Measurements from ENCODE around the gene ATL1.
"Not testable (repeated sequence)": the region's sequence is repeated elsewhere in the genome, so short reads cannot be mapped to it uniquely, and the experiment has no call there.

Gene ATL1

GRCh38 chr14:50600849-50601248 is 40.9 kb downstream of the ATL1 start:
- in situ Hi-C loops (cut with MboI; ENCODE audit: low sequenced_read_pairs): no loop called here

GRCh38 chr14:50601394-50601793 is 41.4 kb downstream of the ATL1 start:
- in situ Hi-C loops (cut with MboI; ENCODE audit: low sequenced_read_pairs): no loop called here

GRCh38 chr14:50602035-50602434 is 42.1 kb downstream of the ATL1 start:
- in situ Hi-C loops (cut with MboI; ENCODE audit: low sequenced_read_pairs): no loop called here

- in situ Hi-C loops (cut with MboI; ENCODE audit: low sequenced_read_pairs): no loop called here
Measured at GRCh38 chr14:50603565-50603964, 43.6 kb downstream of the ATL1 start.

- in situ Hi-C loops (cut with MboI; ENCODE audit: low sequenced_read_pairs): no loop called here
Measured at GRCh38 chr14:50605766-50606165, 45.8 kb downstream of the ATL1 start.

- in situ Hi-C loops (cut with MboI; ENCODE audit: low sequenced_read_pairs): no loop called here
Measured at GRCh38 chr14:50606468-50606867, 46.5 kb downstream of the ATL1 start.

- in situ Hi-C loops (cut with MboI; ENCODE audit: low sequenced_read_pairs): no loop called here
Measured at GRCh38 chr14:50607181-50607580, 47.2 kb downstream of the ATL1 start.

- in situ Hi-C loops (cut with MboI; ENCODE audit: low sequenced_read_pairs): no loop called here
Measured at GRCh38 chr14:50607761-50608160, 47.8 kb downstream of the ATL1 start.

- in situ Hi-C loops (cut with MboI; ENCODE audit: low sequenced_read_pairs): no loop called here
Measured at GRCh38 chr14:50608302-50608851, 48.4 kb downstream of the ATL1 start.

- in situ Hi-C loops (cut with MboI; ENCODE audit: low sequenced_read_pairs): no loop called here
Measured at GRCh38 chr14:50610465-50610864, 50.5 kb downstream of the ATL1 start.

GRCh38 chr14:50612806-50613205 is 52.9 kb downstream of the ATL1 start:
- in situ Hi-C loops (cut with MboI; ENCODE audit: low sequenced_read_pairs): no loop called here

GRCh38 chr14:50615056-50615455 is 55.1 kb downstream of the ATL1 start:
- in situ Hi-C loops (cut with MboI; ENCODE audit: low sequenced_read_pairs): no loop called here

- in situ Hi-C loops (cut with MboI; ENCODE audit: low sequenced_read_pairs): no loop called here
Measured at GRCh38 chr14:50615552-50615951, 55.6 kb downstream of the ATL1 start.

- in situ Hi-C loops (cut with MboI; ENCODE audit: low sequenced_read_pairs): no loop called here
Measured at GRCh38 chr14:50616275-50616674, 56.3 kb downstream of the ATL1 start.

GRCh38 chr14:50619569-50620141 is 59.7 kb downstream of the ATL1 start:
- in situ Hi-C loops (cut with MboI; ENCODE audit: low sequenced_read_pairs): no loop called here

GRCh38 chr14:50620341-50620740 is 60.4 kb downstream of the ATL1 start:
- in situ Hi-C loops (cut with MboI; ENCODE audit: low sequenced_read_pairs): no loop called here

- in situ Hi-C loops (cut with MboI; ENCODE audit: low sequenced_read_pairs): no loop called here
Measured at GRCh38 chr14:50622978-50623377, 63.0 kb downstream of the ATL1 start.

- in situ Hi-C loops (cut with MboI; ENCODE audit: low sequenced_read_pairs): no loop called here
Measured at GRCh38 chr14:50624447-50624846, 64.5 kb downstream of the ATL1 start.

GRCh38 chr14:50624947-50625346 is 65.0 kb downstream of the ATL1 start:
- in situ Hi-C loops (cut with MboI; ENCODE audit: low sequenced_read_pairs): not testable (repeated sequence)

- in situ Hi-C loops (cut with MboI; ENCODE audit: low sequenced_read_pairs): no loop called here
Measured at GRCh38 chr14:50631408-50631821, 71.5 kb downstream of the ATL1 start.

- in situ Hi-C loops (cut with MboI; ENCODE audit: low sequenced_read_pairs): no loop called here
Measured at GRCh38 chr14:50633954-50634353, 74.0 kb downstream of the ATL1 start.

- in situ Hi-C loops (cut with MboI; ENCODE audit: low sequenced_read_pairs): no loop called here
Measured at GRCh38 chr14:50635141-50635540, 75.2 kb downstream of the ATL1 start.

GRCh38 chr14:50647282-50647681 is 87.3 kb downstream of the ATL1 start:
- in situ Hi-C loops (cut with MboI; ENCODE audit: low sequenced_read_pairs): no loop called here

All from hTERT RPE-1 (cell line).